Keratinocyte (primary cell): ENCODE results near the gene KMT5C. TPM values are rescaled to one million over a fixed set of nuclear protein-coding genes. Genes with fewer than 3 reads are reported as not detected.

ENCODE experiments used
- DNase-seq: peaks from one replicate; pipeline ENCODE4 v3.0.0-alpha.2; 2011; ENCODE audit warnings: low read depth, missing footprints, low spot score
- FAIRE-seq: peaks from 2 replicates; lab custom pipeline; 2011; peaks lifted over from hg19 to GRCh38; lab: Jason Lieb, UNC
- H2AFZ ChIP-seq: 2 replicates; pipeline ENCODE4 v1.6.0; 2012; ENCODE audit warnings: low read length, control low read depth, inconsistent platforms; ENCODE audit not compliant: control insufficient read depth
- H3K27ac ChIP-seq: 2 replicates; pipeline ENCODE4 v1.5.1; 2011; ENCODE audit warnings: low read length; ENCODE audit not compliant: control insufficient read depth, insufficient read depth
- H3K27me3 ChIP-seq: 3 replicates; pipeline ENCODE4 v1.6.0; 2011; ENCODE audit warnings: low read length; ENCODE audit not compliant: control insufficient read depth, insufficient read depth; ENCODE audit errors: extremely low read depth
- H3K36me3 ChIP-seq, 2 experiments: 2 replicates in 1 of 2; 3 replicates in 1 of 2; pipeline ENCODE4 v1.5.1; 2011; ENCODE audit warnings: low read length in 2 of 2, mild to moderate bottlenecking in 1 of 2; ENCODE audit not compliant: control insufficient read depth in 2 of 2, insufficient read depth in 2 of 2; ENCODE audit errors: extremely low read depth in 1 of 2
- H3K4me1 ChIP-seq: 3 replicates; pipeline ENCODE4 v1.5.1; 2011; ENCODE audit warnings: low read length; ENCODE audit not compliant: control insufficient read depth, insufficient read depth; ENCODE audit errors: extremely low read depth
- H3K4me2 ChIP-seq: 3 replicates; pipeline ENCODE4 v1.6.0; 2011; ENCODE audit warnings: low read depth, low read length; ENCODE audit not compliant: control insufficient read depth, insufficient read depth; ENCODE audit errors: extremely low read depth
- H3K4me3 ChIP-seq, 3 experiments: fragments of 200-600 bp in 1 of 3; sonication (generic) in 1 of 3; 2 replicates in 2 of 3; 3 replicates in 1 of 3; pipeline ENCODE4 v1.5.1; 2011 to 2016; ENCODE audit warnings: low read length in 3 of 3, mild to moderate bottlenecking in 3 of 3, control low read depth in 2 of 3, inconsistent platforms in 1 of 3, low read depth in 1 of 3, mixed read lengths in 1 of 3, mixed run types in 1 of 3, moderate library complexity in 1 of 3; ENCODE audit not compliant: control insufficient read depth in 2 of 3, insufficient read depth in 2 of 3; ENCODE audit errors: extremely low read depth in 1 of 3
- H3K79me2 ChIP-seq: 2 replicates; pipeline ENCODE4 v1.6.0; 2012; ENCODE audit warnings: low read length; ENCODE audit not compliant: control insufficient read depth, insufficient read depth
- H3K9ac ChIP-seq: 3 replicates; pipeline ENCODE4 v1.6.0; 2011; ENCODE audit warnings: low read length; ENCODE audit not compliant: control insufficient read depth, insufficient read depth; ENCODE audit errors: extremely low read depth
- H3K9me1 ChIP-seq: 3 replicates; pipeline ENCODE4 v1.6.0; 2011; ENCODE audit warnings: low read length; ENCODE audit not compliant: control insufficient read depth, insufficient read depth; ENCODE audit errors: extremely low read depth
- H3K9me3 ChIP-seq: 2 replicates; pipeline ENCODE4 v1.5.1; 2012; ENCODE audit warnings: low read depth, low read length; ENCODE audit not compliant: control insufficient read depth
- H4K20me1 ChIP-seq: 3 replicates; pipeline ENCODE4 v1.6.0; 2011; ENCODE audit warnings: low read length; ENCODE audit not compliant: control insufficient read depth, insufficient read depth; ENCODE audit errors: extremely low read depth
- CTCF ChIP-seq, 3 experiments: IDR thresholded peaks in 1 of 3; conservative IDR thresholded peaks in 1 of 3; optimal IDR thresholded peaks in 1 of 3; 2 replicates in 2 of 3; 3 replicates in 1 of 3; pipeline versions ENCODE3 to v1.5.1; 2011; ENCODE audit warnings: low read length in 3 of 3, mild to moderate bottlenecking in 3 of 3, moderate library complexity in 2 of 3, control low read depth in 1 of 3, inconsistent platforms in 1 of 3; ENCODE audit not compliant: insufficient read depth in 2 of 3; ENCODE audit errors: extremely low read depth in 1 of 3
- EZH2 ChIP-seq: IDR thresholded peaks from one replicate; pipeline ENCODE4 v1.6.1; 2012; ENCODE audit warnings: inconsistent platforms, mild to moderate bottlenecking, low read length, moderate library complexity
- dilution Hi-C: fragments of 300-500 bp; cut with MboI; formaldehyde crosslinking; loops from one replicate; pipeline ENCODE4 v1.7.0; 2020; ENCODE audit warnings: low sequenced_read_pairs; ENCODE audit not compliant: extremely low pct_ligation_motif_present
- polyA plus RNA-seq, 5 experiments: library from polyadenylated mRNA; depleted of rRNA in 3 of 5; stranded (reverse) in 3 of 5; stranded (forward) in 1 of 5; unstranded in 1 of 5; fragments of >200 nt; gene quantifications; 1 replicate in 1 of 5; 2 replicates in 3 of 5; 3 replicates in 1 of 5; pipeline versions ENCODE4 v1.2.1 to v1.2.3, GENCODE V29; 2011 to 2012; ENCODE audit warnings: missing spikeins in 2 of 5, low read depth in 1 of 5, low replicate concordance in 1 of 5

Gene KMT5C
- polyA plus RNA-seq, 1 donor (not counting 4 experiments of a cell fraction or from before 2014, with no cell fraction given): 4.3 TPM

- Histone ChIP-seq H3K9me1 (no peaks in the 10 kb centered on the region), H3K9ac (no peak overlapping the region), H3K36me3 (no peaks in the 10 kb centered on the region), H3K4me1 (peaks cover 6% of the 10 kb centered on the region), H3K79me2 (no peaks in the 10 kb centered on the region), H2AFZ (no peak overlapping the region), H4K20me1 (no peaks in the 10 kb centered on the region), H3K27ac (no peak overlapping the region), H3K4me3 (no peak overlapping the region), H3K4me2 (no peak overlapping the region), H3K9me3 (no peaks in the 10 kb centered on the region), H3K27me3 (no peaks in the 10 kb centered on the region)
- TF ChIP-seq CTCF (optimal IDR thresholded peaks at IDR 0.05 in 1 of 3, IDR thresholded peaks at IDR 0.05 in 1 of 3, conservative IDR thresholded peaks at IDR 0.05 in 1 of 3; ENCODE audit: extremely low read depth in 1 of 3, insufficient read depth in 2 of 3, low read length in 3 of 3) (no peak), EZH2 (no peak)
- DNase-seq: no peak
- dilution Hi-C loops: no loop called here
- FAIRE-seq: no peak
These were observed 26.8 kb upstream of the KMT5C start for GRCh38 chr19:55312621-55313512.

DNA sequence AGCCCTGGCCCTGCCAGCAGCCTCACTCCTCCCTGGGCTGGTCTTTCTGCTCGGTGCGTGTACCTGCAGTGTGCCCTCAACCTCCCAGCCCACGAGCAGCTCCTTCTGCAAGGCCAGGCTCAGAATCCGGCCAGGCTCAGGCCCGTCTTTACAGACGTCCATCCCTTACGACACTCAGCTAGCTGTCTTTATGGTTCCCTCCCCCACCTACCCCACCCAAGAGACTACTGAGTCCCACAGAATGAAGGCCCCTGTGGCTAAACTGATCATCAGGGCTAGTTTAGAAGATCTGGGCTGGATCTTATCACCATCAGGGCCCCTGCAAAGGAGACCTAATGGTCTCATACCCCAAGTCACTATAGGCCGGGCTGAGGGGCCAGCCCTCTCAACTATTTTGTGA is 25.3 kb upstream of the KMT5C start:
- H3K9me3 ChIP-seq: no peaks in the 10 kb centered on the region
- H3K27ac ChIP-seq: no peak overlapping the region
- DNase-seq (no peak), FAIRE-seq (no peak)
- H3K4me1 ChIP-seq: peaks cover 6% of the 10 kb centered on the region
- H2AFZ ChIP-seq: no peak overlapping the region
- no peak for TF ChIP-seq EZH2
- TF ChIP-seq CTCF (optimal IDR thresholded peaks at IDR 0.05 in 1 of 3, IDR thresholded peaks at IDR 0.05 in 1 of 3, conservative IDR thresholded peaks at IDR 0.05 in 1 of 3; ENCODE audit: extremely low read depth in 1 of 3, insufficient read depth in 2 of 3, low read length in 3 of 3): no peak
- H3K9me1 ChIP-seq: no peaks in the 10 kb centered on the region
- no peak overlapping the region for H3K4me2 ChIP-seq
- H4K20me1 ChIP-seq: no peaks in the 10 kb centered on the region
- H3K79me2 ChIP-seq: no peaks in the 10 kb centered on the region
- no peaks in the 10 kb centered on the region for H3K27me3 ChIP-seq
- no peaks in the 10 kb centered on the region for H3K36me3 ChIP-seq
- no peak overlapping the region for H3K9ac ChIP-seq
- H3K4me3 ChIP-seq: no peak overlapping the region
- dilution Hi-C loops: no loop called here
